ENCODE measurements around the gene SLC25A23. TPM values are rescaled to one million over a fixed set of nuclear protein-coding genes. Genes with fewer than 3 reads are reported as not detected.
A peak's percentile ranks its signal among the peaks of the same experiment; 100 is the strongest.

Gene SLC25A23
- total RNA-seq, 1 experiment from 2014 or later: 89.5 TPM

GRCh38 chr19:6464070-6464873, 4.7 kb upstream of the SLC25A23 start, which contains the start of gene CRB3:
Gene CRB3 (plus strand): TSS chr19:6464271. CDS start chr19:6464702, 431 bp downstream.
- H3K9ac ChIP-seq (ENCODE audit: low read length): peak within 1 kb of the TSS; percentile 86
- no peaks in the 10 kb centered on the region for H4K20me1 ChIP-seq (ENCODE audit: insufficient read depth)
- RAD21 ChIA-PET (ENCODE audit: low non-redundant PET in 1 of 2, low total read pairs in 2 of 2, uncharacterized antibody in 2 of 2, unreplicated experiment in 2 of 2): interaction anchor here in 1 of 2 experiments (0.6 kb wide), 1 partner anchor 778 kb away, joined by 5 read pairs; no protein-coding TSS in a partner anchor
- peak; percentile 80 for DNase-seq (ENCODE audit: low read depth, low spot score)
- POLR2A ChIA-PET: no interaction called here
- no peaks in the 10 kb centered on the region for H3K27me3 ChIP-seq (ENCODE audit: insufficient read depth, low read length)
- peaks cover 14% of the 10 kb centered on the region for H3K79me2 ChIP-seq (ENCODE audit: insufficient read depth, low read length)
- H3K27ac ChIP-seq (ENCODE audit: low read depth, low read length): peak within 1 kb of the TSS; percentile 74
- no TSS peak for BruUV-seq (replicated peaks)
- H3K9me2 ChIP-seq (ENCODE audit: insufficient read depth): no peaks in the 10 kb centered on the region
- H3K4me3 ChIP-seq (replicated peaks in 1 of 2; ENCODE audit: low read depth in 1 of 2, low read length in 2 of 2): peak within 1 kb of the TSS; percentile 84 to 95
- H3K4me1 ChIP-seq (ENCODE audit: control insufficient read depth in 1 of 2, insufficient read depth in 2 of 2, low read length in 2 of 2): peaks cover 11 to 26% of the 10 kb centered on the region in 2 experiments; a peak in 3 of 4 replicates
- intact Hi-C loops (cut with micrococcal nuclease): no loop called here
- H3K9me3 ChIP-seq (ENCODE audit: control insufficient read depth in 1 of 2, insufficient read depth in 1 of 2, low read depth in 1 of 2, low read length in 2 of 2): no peaks in the 10 kb centered on the region
- peak within 1 kb of the TSS; percentile 93 for H3K4me2 ChIP-seq (ENCODE audit: low read length)
- H2AFZ ChIP-seq (ENCODE audit: low read depth, low read length, poor library complexity, severe bottlenecking): peak within 1 kb of the TSS; percentile 54
- CTCF ChIA-PET: no interaction called here
- ATAC-seq: peak; percentile 58
- H3K36me3 ChIP-seq (ENCODE audit: control insufficient read depth in 1 of 2, insufficient read depth in 2 of 2, low read length in 2 of 2): peaks cover 0 to 10% of the 10 kb centered on the region in 2 experiments; a peak in 2 of 4 replicates
- no peak for TF ChIP-seq CTCF (IDR thresholded peaks at IDR 0.05 in 2 of 3, conservative IDR thresholded peaks at IDR 0.05 in 1 of 3; ENCODE audit: borderline replicate concordance in 1 of 3, insufficient read depth in 1 of 3, low read depth in 2 of 3, low read length in 2 of 3)
- TF ChIP-seq REST (IDR thresholded peaks at IDR 0.05; ENCODE audit: low read depth): no peak
- no peak; the same call in 1 of the 2 replicates for TF ChIP-seq ELF1 (IDR thresholded peaks at IDR 0.05; ENCODE audit: borderline replicate concordance, low read depth)
- TF ChIP-seq, protein P1, sequence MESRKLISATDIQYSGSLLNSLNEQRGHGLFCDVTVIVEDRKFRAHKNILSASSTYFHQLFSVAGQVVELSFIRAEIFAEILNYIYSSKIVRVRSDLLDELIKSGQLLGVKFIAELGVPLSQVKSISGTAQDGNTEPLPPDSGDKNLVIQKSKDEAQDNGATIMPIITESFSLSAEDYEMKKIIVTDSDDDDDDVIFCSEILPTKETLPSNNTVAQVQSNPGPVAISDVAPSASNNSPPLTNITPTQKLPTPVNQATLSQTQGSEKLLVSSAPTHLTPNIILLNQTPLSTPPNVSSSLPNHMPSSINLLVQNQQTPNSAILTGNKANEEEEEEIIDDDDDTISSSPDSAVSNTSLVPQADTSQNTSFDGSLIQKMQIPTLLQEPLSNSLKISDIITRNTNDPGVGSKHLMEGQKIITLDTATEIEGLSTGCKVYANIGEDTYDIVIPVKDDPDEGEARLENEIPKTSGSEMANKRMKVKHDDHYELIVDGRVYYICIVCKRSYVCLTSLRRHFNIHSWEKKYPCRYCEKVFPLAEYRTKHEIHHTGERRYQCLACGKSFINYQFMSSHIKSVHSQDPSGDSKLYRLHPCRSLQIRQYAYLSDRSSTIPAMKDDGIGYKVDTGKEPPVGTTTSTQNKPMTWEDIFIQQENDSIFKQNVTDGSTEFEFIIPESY (IDR thresholded peaks at IDR 0.05; ENCODE audit: extremely low read depth, insufficient replicate concordance, low read length): no peak
- TF ChIP-seq TCF7L2 (IDR thresholded peaks at IDR 0.05; ENCODE audit: borderline replicate concordance, extremely low read depth, insufficient read depth, insufficient read length): peak; percentile 49
- TF ChIP-seq SIN3A (IDR thresholded peaks at IDR 0.05; ENCODE audit: low read depth): peak; percentile 74
- TF ChIP-seq EZH2phosphoT487 (IDR thresholded peaks at IDR 0.05; ENCODE audit: borderline replicate concordance): no peak
- no peak for TF ChIP-seq CEBPB (IDR thresholded peaks at IDR 0.05; ENCODE audit: low read depth)
- no peak for TF ChIP-seq YY1 (IDR thresholded peaks at IDR 0.05; ENCODE audit: extremely low read depth, insufficient replicate concordance, low read depth, low read length)
- TF ChIP-seq ZFX (IDR thresholded peaks at IDR 0.05): 0 out of 2 replicates have a peak, but pooled peaks have one; percentile 49
- no peak for TF ChIP-seq SRF (IDR thresholded peaks at IDR 0.05; ENCODE audit: low read depth)
- TF ChIP-seq FOSL1 (IDR thresholded peaks at IDR 0.05; ENCODE audit: low read depth): no peak
- TF ChIP-seq, protein P2, sequence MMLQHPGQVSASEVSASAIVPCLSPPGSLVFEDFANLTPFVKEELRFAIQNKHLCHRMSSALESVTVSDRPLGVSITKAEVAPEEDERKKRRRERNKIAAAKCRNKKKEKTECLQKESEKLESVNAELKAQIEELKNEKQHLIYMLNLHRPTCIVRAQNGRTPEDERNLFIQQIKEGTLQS (IDR thresholded peaks at IDR 0.05): no peak
- TF ChIP-seq POLR2A (IDR thresholded peaks at IDR 0.05; ENCODE audit: borderline replicate concordance, extremely low read depth, insufficient read depth, insufficient read length): no peak
- peak; percentile 69; the same call in 1 of the 2 replicates for TF ChIP-seq SP1 (IDR thresholded peaks at IDR 0.05; ENCODE audit: low read depth)
- peak; percentile 61; the same call in 1 of the 2 replicates for TF ChIP-seq MAX (IDR thresholded peaks at IDR 0.05)
- no peak for TF ChIP-seq RAD21 (IDR thresholded peaks at IDR 0.05; ENCODE audit: low read depth)
- no peak for TF ChIP-seq EGR1 (IDR thresholded peaks at IDR 0.05; ENCODE audit: low read depth)

Measured in HCT116 (cell line).